ENCODE data around the gene KLK7.

KLK7 gene

GRCh38 chr19:50932690-50933083, 51.0 kb downstream of the KLK7 start:
- H3K4me3 ChIP-seq (ENCODE audit: low read length), result no peak overlapping the region
- peaks cover 76% of the 10 kb centered on the region for H3K27me3 ChIP-seq (replicated peaks; ENCODE audit: insufficient read depth, low read length)
- H2AFZ ChIP-seq (ENCODE audit: low read length), result no peak overlapping the region
- H3K9ac ChIP-seq (ENCODE audit: low read length), result no peak overlapping the region
- H3F3A ChIP-seq (ENCODE audit: insufficient read depth, low read length), result no peaks in the 10 kb centered on the region
- H3K9me3 ChIP-seq (replicated peaks; ENCODE audit: insufficient read depth, low read length), result no peaks in the 10 kb centered on the region
- no peak for DNase-seq
- no peaks in the 10 kb centered on the region for H3K9me2 ChIP-seq (replicated peaks; ENCODE audit: insufficient read depth, low read length)
- no peaks in the 10 kb centered on the region for H3K79me2 ChIP-seq (ENCODE audit: low read length)
- no peaks in the 10 kb centered on the region for H3K36me3 ChIP-seq (replicated peaks; ENCODE audit: insufficient read depth, low read length)
- TF ChIP-seq EZH2phosphoT487 (IDR thresholded peaks at IDR 0.05; ENCODE audit: low read length) (no peak), EZH2 (optimal IDR thresholded peaks at IDR 0.05; ENCODE audit: low read depth, low read length) (no peak), CTCF (IDR thresholded peaks at IDR 0.05; ENCODE audit: low read length) (no peak)
- no peak overlapping the region for H3K4me2 ChIP-seq (ENCODE audit: low read depth, low read length)
- H3K27ac ChIP-seq (ENCODE audit: low read length), result no peak overlapping the region
- H3K4me1 ChIP-seq (ENCODE audit: low read length), result no peaks in the 10 kb centered on the region
- H4K20me1 ChIP-seq (ENCODE audit: insufficient read depth, low read length), result no peaks in the 10 kb centered on the region

GRCh38 chr19:50932018-50932689, 51.6 kb downstream of the KLK7 start:
- no peaks in the 10 kb centered on the region for H3F3A ChIP-seq (ENCODE audit: insufficient read depth, low read length)
- TF ChIP-seq EZH2phosphoT487 (IDR thresholded peaks at IDR 0.05; ENCODE audit: low read length), result no peak
- TF ChIP-seq EZH2 (optimal IDR thresholded peaks at IDR 0.05; ENCODE audit: low read depth, low read length), result no peak
- no peak for TF ChIP-seq CTCF (IDR thresholded peaks at IDR 0.05; ENCODE audit: low read length)
- no peaks in the 10 kb centered on the region for H3K36me3 ChIP-seq (replicated peaks; ENCODE audit: insufficient read depth, low read length)
- H2AFZ ChIP-seq (ENCODE audit: low read length), result no peak overlapping the region
- no peaks in the 10 kb centered on the region for H3K79me2 ChIP-seq (ENCODE audit: low read length)
- no peaks in the 10 kb centered on the region for H4K20me1 ChIP-seq (ENCODE audit: insufficient read depth, low read length)
- no peaks in the 10 kb centered on the region for H3K9me2 ChIP-seq (replicated peaks; ENCODE audit: insufficient read depth, low read length)
- no peak overlapping the region for H3K4me2 ChIP-seq (ENCODE audit: low read depth, low read length)
- no peak overlapping the region for H3K27ac ChIP-seq (ENCODE audit: low read length)
- H3K9me3 ChIP-seq (replicated peaks; ENCODE audit: insufficient read depth, low read length), result no peaks in the 10 kb centered on the region
- H3K27me3 ChIP-seq (replicated peaks; ENCODE audit: insufficient read depth, low read length), result peaks cover 81% of the 10 kb centered on the region
- DNase-seq, result no peak
- no peak overlapping the region for H3K4me3 ChIP-seq (ENCODE audit: low read length)
- no peaks in the 10 kb centered on the region for H3K4me1 ChIP-seq (ENCODE audit: low read length)
- H3K9ac ChIP-seq (ENCODE audit: low read length), result no peak overlapping the region

GRCh38 chr19:50931023-50931422, 52.7 kb downstream of the KLK7 start:
- Histone ChIP-seq H3F3A (ENCODE audit: insufficient read depth, low read length) (no peaks in the 10 kb centered on the region), H3K27me3 (replicated peaks; ENCODE audit: insufficient read depth, low read length) (peaks cover 82% of the 10 kb centered on the region), H3K4me3 (ENCODE audit: low read length) (no peak overlapping the region), H3K9me2 (replicated peaks; ENCODE audit: insufficient read depth, low read length) (no peaks in the 10 kb centered on the region), H3K4me1 (ENCODE audit: low read length) (no peaks in the 10 kb centered on the region), H4K20me1 (ENCODE audit: insufficient read depth, low read length) (no peaks in the 10 kb centered on the region), H2AFZ (ENCODE audit: low read length) (no peak overlapping the region), H3K9ac (ENCODE audit: low read length) (no peak overlapping the region), H3K4me2 (ENCODE audit: low read depth, low read length) (no peak overlapping the region), H3K27ac (ENCODE audit: low read length) (no peak overlapping the region), H3K79me2 (ENCODE audit: low read length) (no peaks in the 10 kb centered on the region), H3K36me3 (replicated peaks; ENCODE audit: insufficient read depth, low read length) (no peaks in the 10 kb centered on the region), H3K9me3 (replicated peaks; ENCODE audit: insufficient read depth, low read length) (no peaks in the 10 kb centered on the region)
- no peak for TF ChIP-seq EZH2phosphoT487 (IDR thresholded peaks at IDR 0.05; ENCODE audit: low read length)
- TF ChIP-seq EZH2 (optimal IDR thresholded peaks at IDR 0.05; ENCODE audit: low read depth, low read length), result no peak
- TF ChIP-seq CTCF (IDR thresholded peaks at IDR 0.05; ENCODE audit: low read length), result no peak
- DNase-seq, result no peak
